ENCODE results near the gene CTTNBP2.

DNA sequence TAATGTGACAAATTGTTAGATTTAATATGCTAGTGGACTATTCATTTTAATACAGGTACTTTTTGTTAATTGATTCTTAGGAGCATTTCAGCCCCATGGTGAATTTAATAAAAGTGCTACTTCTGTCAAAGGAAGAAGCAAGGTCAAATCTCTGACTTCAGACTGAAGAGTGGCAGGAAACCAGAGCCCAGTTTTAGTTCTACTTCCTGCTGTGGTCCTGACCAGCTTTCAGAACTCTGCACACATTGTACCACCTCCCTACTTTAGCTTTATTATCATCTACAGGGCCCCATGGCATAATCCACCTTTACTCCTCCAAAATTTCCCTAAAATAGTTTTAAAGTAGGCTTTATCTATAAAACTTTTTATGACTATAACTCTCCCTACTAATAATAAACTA lies 33.7 kb downstream of the CTTNBP2 start:
- no peak for TF ChIP-seq POLR2A (IDR thresholded peaks at IDR 0.05; ENCODE audit: low read length)
- no peak for TF ChIP-seq GATA1 (IDR thresholded peaks at IDR 0.05; ENCODE audit: low read depth, low read length)
